ENCODE data around the gene PTPN11. TPM values are rescaled to one million over a fixed set of nuclear protein-coding genes. Genes with fewer than 3 reads are reported as not detected.

Gene PTPN11
- total RNA-seq, 1 experiment from 2014 or later = 181 TPM

DNA sequence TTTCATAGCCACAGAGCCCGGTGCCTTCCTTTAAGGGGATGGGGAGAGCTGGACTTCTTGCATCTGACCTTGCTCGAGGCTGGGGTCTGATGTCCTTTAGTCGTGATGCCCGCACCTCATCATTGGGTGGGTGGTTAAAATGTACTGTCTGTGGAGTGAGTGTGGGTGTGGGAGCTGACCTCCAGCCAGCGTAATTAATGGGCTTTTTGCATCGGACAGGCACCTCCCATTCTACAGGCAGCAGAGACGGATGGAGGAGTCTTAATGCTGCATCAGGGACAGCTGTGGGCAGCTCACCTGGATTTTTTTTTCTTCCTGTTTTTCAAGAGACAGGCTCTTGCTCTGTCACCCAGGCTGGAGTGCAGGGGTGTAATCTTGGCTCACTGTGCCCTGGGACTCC lies 114.8 kb downstream of the PTPN11 start:
- no peak for DNase-seq (ENCODE audit: low read depth, low spot score)
- intact Hi-C loops (cut with micrococcal nuclease) = no loop called here
- no peaks in the 10 kb centered on the region for H4K20me1 ChIP-seq (ENCODE audit: insufficient read depth)
- no peaks in the 10 kb centered on the region for H3K9me2 ChIP-seq (ENCODE audit: insufficient read depth)
- ChIA-PET CTCF (no interaction called here), POLR2A (no interaction called here), RAD21 (ENCODE audit: low non-redundant PET in 1 of 2, low total read pairs in 2 of 2, uncharacterized antibody in 2 of 2, unreplicated experiment in 2 of 2) (no interaction called here)
- no peak for ATAC-seq
- TF ChIP-seq EZH2phosphoT487 (IDR thresholded peaks at IDR 0.05; ENCODE audit: borderline replicate concordance) = no peak
- no peak for TF ChIP-seq POLR2A (IDR thresholded peaks at IDR 0.05; ENCODE audit: borderline replicate concordance, extremely low read depth, insufficient read depth, insufficient read length)
- TF ChIP-seq JUND (IDR thresholded peaks at IDR 0.05) = no peak
- TF ChIP-seq CBX3 (IDR thresholded peaks at IDR 0.05; ENCODE audit: low read depth) = no peak
- no peak for TF ChIP-seq ZNF274 (IDR thresholded peaks at IDR 0.05; ENCODE audit: low read depth, low read length)
- no peak for TF ChIP-seq ATF3 (IDR thresholded peaks at IDR 0.05)
- TF ChIP-seq, protein P1, sequence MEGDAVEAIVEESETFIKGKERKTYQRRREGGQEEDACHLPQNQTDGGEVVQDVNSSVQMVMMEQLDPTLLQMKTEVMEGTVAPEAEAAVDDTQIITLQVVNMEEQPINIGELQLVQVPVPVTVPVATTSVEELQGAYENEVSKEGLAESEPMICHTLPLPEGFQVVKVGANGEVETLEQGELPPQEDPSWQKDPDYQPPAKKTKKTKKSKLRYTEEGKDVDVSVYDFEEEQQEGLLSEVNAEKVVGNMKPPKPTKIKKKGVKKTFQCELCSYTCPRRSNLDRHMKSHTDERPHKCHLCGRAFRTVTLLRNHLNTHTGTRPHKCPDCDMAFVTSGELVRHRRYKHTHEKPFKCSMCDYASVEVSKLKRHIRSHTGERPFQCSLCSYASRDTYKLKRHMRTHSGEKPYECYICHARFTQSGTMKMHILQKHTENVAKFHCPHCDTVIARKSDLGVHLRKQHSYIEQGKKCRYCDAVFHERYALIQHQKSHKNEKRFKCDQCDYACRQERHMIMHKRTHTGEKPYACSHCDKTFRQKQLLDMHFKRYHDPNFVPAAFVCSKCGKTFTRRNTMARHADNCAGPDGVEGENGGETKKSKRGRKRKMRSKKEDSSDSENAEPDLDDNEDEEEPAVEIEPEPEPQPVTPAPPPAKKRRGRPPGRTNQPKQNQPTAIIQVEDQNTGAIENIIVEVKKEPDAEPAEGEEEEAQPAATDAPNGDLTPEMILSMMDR (IDR thresholded peaks at IDR 0.05 in 2 of 3, conservative IDR thresholded peaks at IDR 0.05 in 1 of 3; ENCODE audit: borderline replicate concordance in 1 of 3, insufficient read depth in 1 of 3, low read depth in 2 of 3, low read length in 2 of 3) = no peak
- no peak for TF ChIP-seq SP1 (IDR thresholded peaks at IDR 0.05; ENCODE audit: low read depth)
- TF ChIP-seq, protein P2, sequence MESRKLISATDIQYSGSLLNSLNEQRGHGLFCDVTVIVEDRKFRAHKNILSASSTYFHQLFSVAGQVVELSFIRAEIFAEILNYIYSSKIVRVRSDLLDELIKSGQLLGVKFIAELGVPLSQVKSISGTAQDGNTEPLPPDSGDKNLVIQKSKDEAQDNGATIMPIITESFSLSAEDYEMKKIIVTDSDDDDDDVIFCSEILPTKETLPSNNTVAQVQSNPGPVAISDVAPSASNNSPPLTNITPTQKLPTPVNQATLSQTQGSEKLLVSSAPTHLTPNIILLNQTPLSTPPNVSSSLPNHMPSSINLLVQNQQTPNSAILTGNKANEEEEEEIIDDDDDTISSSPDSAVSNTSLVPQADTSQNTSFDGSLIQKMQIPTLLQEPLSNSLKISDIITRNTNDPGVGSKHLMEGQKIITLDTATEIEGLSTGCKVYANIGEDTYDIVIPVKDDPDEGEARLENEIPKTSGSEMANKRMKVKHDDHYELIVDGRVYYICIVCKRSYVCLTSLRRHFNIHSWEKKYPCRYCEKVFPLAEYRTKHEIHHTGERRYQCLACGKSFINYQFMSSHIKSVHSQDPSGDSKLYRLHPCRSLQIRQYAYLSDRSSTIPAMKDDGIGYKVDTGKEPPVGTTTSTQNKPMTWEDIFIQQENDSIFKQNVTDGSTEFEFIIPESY (IDR thresholded peaks at IDR 0.05; ENCODE audit: extremely low read depth, insufficient replicate concordance, low read length) = no peak
- TF ChIP-seq REST (IDR thresholded peaks at IDR 0.05; ENCODE audit: low read depth) = no peak
- no peak for TF ChIP-seq SRF (IDR thresholded peaks at IDR 0.05; ENCODE audit: low read depth)
- TF ChIP-seq ZFX (IDR thresholded peaks at IDR 0.05) = no peak
- no peak for TF ChIP-seq EGR1 (IDR thresholded peaks at IDR 0.05; ENCODE audit: low read depth)
- no peak for TF ChIP-seq CEBPB (IDR thresholded peaks at IDR 0.05; ENCODE audit: low read depth)
- TF ChIP-seq, protein P3, sequence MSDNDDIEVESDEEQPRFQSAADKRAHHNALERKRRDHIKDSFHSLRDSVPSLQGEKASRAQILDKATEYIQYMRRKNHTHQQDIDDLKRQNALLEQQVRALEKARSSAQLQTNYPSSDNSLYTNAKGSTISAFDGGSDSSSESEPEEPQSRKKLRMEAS (IDR thresholded peaks at IDR 0.05) = no peak
- TF ChIP-seq RAD21 (IDR thresholded peaks at IDR 0.05; ENCODE audit: low read depth) = no peak
- no peak for TF ChIP-seq YY1 (IDR thresholded peaks at IDR 0.05; ENCODE audit: extremely low read depth, insufficient replicate concordance, low read depth, low read length)
- TF ChIP-seq EZH2 (IDR thresholded peaks at IDR 0.05) = no peak
- no peak for TF ChIP-seq SIN3A (IDR thresholded peaks at IDR 0.05; ENCODE audit: low read depth)
- no peak for TF ChIP-seq POLR2AphosphoS5 (IDR thresholded peaks at IDR 0.05; ENCODE audit: low read depth, low read length)
- no peak overlapping the region for H3K4me3 ChIP-seq (replicated peaks in 1 of 2; ENCODE audit: low read depth in 1 of 2, low read length in 2 of 2)
- no peak overlapping the region for H2AFZ ChIP-seq (ENCODE audit: low read depth, low read length, poor library complexity, severe bottlenecking)
- no peaks in the 10 kb centered on the region for H3K79me2 ChIP-seq (ENCODE audit: insufficient read depth, low read length)
- H3K27ac ChIP-seq (ENCODE audit: low read depth, low read length) = no peak overlapping the region
- H3K4me2 ChIP-seq (ENCODE audit: low read length) = no peak overlapping the region
- H3K27me3 ChIP-seq (ENCODE audit: insufficient read depth, low read length) = no peaks in the 10 kb centered on the region
- H3K9me3 ChIP-seq (ENCODE audit: control insufficient read depth in 1 of 2, insufficient read depth in 1 of 2, low read depth in 1 of 2, low read length in 2 of 2) = no peaks in the 10 kb centered on the region
- no TSS peak for BruUV-seq (replicated peaks)
- no peak overlapping the region for H3K9ac ChIP-seq (ENCODE audit: low read length)
- peaks cover 8 to 16% of the 10 kb centered on the region in 2 experiments; a peak in 2 of 4 replicates for H3K4me1 ChIP-seq (ENCODE audit: control insufficient read depth in 1 of 2, insufficient read depth in 2 of 2, low read length in 2 of 2)
- H3K36me3 ChIP-seq (ENCODE audit: control insufficient read depth in 1 of 2, insufficient read depth in 2 of 2, low read length in 2 of 2) = no peaks in the 10 kb centered on the region

Data from HCT116 (cell line).